Kidney (tissue), 14 donors: ENCODE data around the gene PIP5K1C. TPM values are rescaled to one million over a fixed set of nuclear protein-coding genes. Genes with fewer than 3 reads are reported as not detected.

ENCODE experiments used
- DNase-seq, 5 donors: peaks; one replicate each; pipeline ENCODE4 v3.0.0-alpha.2; 2013 to 2020
- FAIRE-seq: peaks from 2 replicates; lab custom pipeline; 2012; peaks lifted over from hg19 to GRCh38; lab: Jason Lieb, UNC
- H3K27ac ChIP-seq, 2 donors: one replicate each; pipeline ENCODE4 v1.7.0; 2013; ENCODE audit warnings: low read depth in 2 of 2, low read length in 2 of 2, inconsistent platforms in 1 of 2
- H3K27me3 ChIP-seq: one replicate; pipeline ENCODE4 v1.7.1; 2013; ENCODE audit warnings: low read length, inconsistent platforms; ENCODE audit not compliant: control insufficient read depth, insufficient read depth
- H3K36me3 ChIP-seq, 3 donors: one replicate each; pipeline versions ENCODE4 v1.7.0 to v1.7.1; 2013; ENCODE audit warnings: low read length in 3 of 3, control low read depth in 1 of 3, inconsistent platforms in 1 of 3; ENCODE audit not compliant: insufficient read depth in 3 of 3, control insufficient read depth in 2 of 3
- H3K4me1 ChIP-seq, 3 donors: one replicate each; pipeline versions ENCODE4 v1.7.0 to v1.7.1; 2013; ENCODE audit warnings: low read length in 3 of 3, inconsistent platforms in 1 of 3, low read depth in 1 of 3; ENCODE audit not compliant: control insufficient read depth in 2 of 3, insufficient read depth in 2 of 3
- H3K4me3 ChIP-seq, 3 donors: one replicate each; pipeline versions ENCODE4 v1.7.0 to v1.8.1; 2013; ENCODE audit warnings: low read length in 3 of 3, control low read depth in 1 of 3, inconsistent platforms in 1 of 3
- H3K9ac ChIP-seq, 3 donors: one replicate each; pipeline versions ENCODE4 v1.7.0 to v1.7.1; 2013; ENCODE audit warnings: low read length in 3 of 3, control low read depth in 1 of 3, inconsistent platforms in 1 of 3
- H3K9me3 ChIP-seq, 3 donors: one replicate each; pipeline versions ENCODE4 v1.7.0 to v1.7.1; 2013; ENCODE audit warnings: low read length in 3 of 3, control low read depth in 1 of 3, inconsistent platforms in 1 of 3; ENCODE audit not compliant: control insufficient read depth in 2 of 3, insufficient read depth in 1 of 3
- intact Hi-C: fragments of 100-400 bp; cut with DNase I; formaldehyde crosslinking; loops from one replicate; pipeline ENCODE4 v1.11.1; 2022
- polyA plus RNA-seq: library from polyadenylated mRNA; stranded (reverse); fragments of 350-450 nt; fragmentation: Illumina TruSeq; extraction: RNeasy Lipid Tissue Mini Kit (QIAGEN cat#74804); gene quantifications from one replicate; pipeline ENCODE4 v1.2.3, GENCODE V29; 2014; ENCODE audit warnings: low read depth, low replicate concordance; ENCODE audit not compliant: insufficient read depth
- total RNA-seq: library from RNA; stranded (reverse); fragmentation: NEBNext Ultra II Directional; extraction: Animal tissue kit (Norgen Biotek cat#: 25700); gene quantifications from one replicate; pipeline ENCODE4 v1.2.1, GENCODE V29; 2021
- TF ChIP-seq, protein P1 (sequence below): IDR thresholded peaks from 3 replicates; pipeline ENCODE4 v1.5.1; 2012; ENCODE audit warnings: mild to moderate bottlenecking, moderate library complexity, borderline replicate concordance; ENCODE audit not compliant: insufficient read depth; ENCODE audit errors: extremely low read depth
- donor health status: control.
- donor health status: control.
- donor health status: control.
- donor health status: control.
- donor health status: control.
- donor health status: DM: yes; HTN: yes; CAD: no.
- donor health status: Normal renal cell carcinoma (clear cell type).

The PIP5K1C gene
- total and polyA plus RNA-seq, 2 donors from 2014 or later, result 11.2 to 35.6 TPM

DNA sequence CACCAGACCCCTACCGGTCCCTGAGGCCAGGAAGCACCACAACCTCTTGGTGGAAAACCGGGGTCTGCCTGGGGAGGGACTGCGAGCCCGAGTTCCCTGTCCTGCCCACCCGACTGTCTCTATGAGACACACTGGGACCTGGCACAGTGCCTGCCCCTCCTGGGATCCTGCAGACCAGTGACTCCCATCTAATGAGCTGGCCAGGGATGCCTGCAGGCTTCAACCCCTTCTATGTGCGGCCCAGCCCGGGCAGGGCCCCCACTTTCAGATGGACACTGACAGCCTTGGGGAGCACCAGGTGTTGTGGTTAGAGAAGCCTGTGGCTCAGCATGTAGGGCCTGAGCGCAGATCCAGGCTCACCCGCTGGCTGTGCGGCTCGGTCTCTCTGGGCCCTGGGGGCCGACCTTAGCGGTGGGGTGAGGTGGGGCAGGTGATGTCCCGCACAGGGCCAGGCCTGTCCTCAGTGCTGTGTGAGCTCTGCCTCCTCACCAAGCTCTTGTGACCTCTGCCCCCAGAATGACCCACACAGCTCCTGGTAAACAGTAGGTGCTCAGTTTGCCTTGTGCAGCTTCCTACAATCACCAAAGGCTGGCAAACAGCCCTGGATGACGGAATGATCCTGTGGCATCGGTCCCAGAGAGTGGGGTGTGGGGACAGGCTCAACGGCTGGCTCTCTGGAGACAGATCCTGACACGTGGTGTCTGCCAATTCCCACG, 55.8 kb downstream of the PIP5K1C start:
- intact Hi-C loops, result no loop called here
- no peaks in the 10 kb centered on the region for H3K9me3 ChIP-seq
- no peaks in the 10 kb centered on the region for H3K4me1 ChIP-seq
- H3K9ac ChIP-seq, result no peak overlapping the region
- TF ChIP-seq, protein P1, sequence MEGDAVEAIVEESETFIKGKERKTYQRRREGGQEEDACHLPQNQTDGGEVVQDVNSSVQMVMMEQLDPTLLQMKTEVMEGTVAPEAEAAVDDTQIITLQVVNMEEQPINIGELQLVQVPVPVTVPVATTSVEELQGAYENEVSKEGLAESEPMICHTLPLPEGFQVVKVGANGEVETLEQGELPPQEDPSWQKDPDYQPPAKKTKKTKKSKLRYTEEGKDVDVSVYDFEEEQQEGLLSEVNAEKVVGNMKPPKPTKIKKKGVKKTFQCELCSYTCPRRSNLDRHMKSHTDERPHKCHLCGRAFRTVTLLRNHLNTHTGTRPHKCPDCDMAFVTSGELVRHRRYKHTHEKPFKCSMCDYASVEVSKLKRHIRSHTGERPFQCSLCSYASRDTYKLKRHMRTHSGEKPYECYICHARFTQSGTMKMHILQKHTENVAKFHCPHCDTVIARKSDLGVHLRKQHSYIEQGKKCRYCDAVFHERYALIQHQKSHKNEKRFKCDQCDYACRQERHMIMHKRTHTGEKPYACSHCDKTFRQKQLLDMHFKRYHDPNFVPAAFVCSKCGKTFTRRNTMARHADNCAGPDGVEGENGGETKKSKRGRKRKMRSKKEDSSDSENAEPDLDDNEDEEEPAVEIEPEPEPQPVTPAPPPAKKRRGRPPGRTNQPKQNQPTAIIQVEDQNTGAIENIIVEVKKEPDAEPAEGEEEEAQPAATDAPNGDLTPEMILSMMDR, result no peak
- FAIRE-seq (no peak), DNase-seq (no peak)
- no peak overlapping the region for H3K4me3 ChIP-seq
- H3K36me3 ChIP-seq, result peaks cover 0 to 7% (median 6%) of the 10 kb centered on the region in 3 donors
- no peaks in the 10 kb centered on the region for H3K27me3 ChIP-seq
- H3K27ac ChIP-seq, result no peak overlapping the region

- Histone ChIP-seq H3K27me3 (no peaks in the 10 kb centered on the region), H3K4me3 (no peak overlapping the region), H3K9me3 (no peaks in the 10 kb centered on the region), H3K27ac (no peak overlapping the region), H3K9ac (no peak overlapping the region), H3K36me3 (peaks cover 0 to 7% (median 6%) of the 10 kb centered on the region in 3 donors), H3K4me1 (no peaks in the 10 kb centered on the region)
- intact Hi-C loops, result no loop called here
- no peak for DNase-seq
- FAIRE-seq, result no peak
- TF ChIP-seq, protein P1, result no peak
Observed at GRCh38 chr19:3643674-3644313, 56.5 kb downstream of the PIP5K1C start.

DNA sequence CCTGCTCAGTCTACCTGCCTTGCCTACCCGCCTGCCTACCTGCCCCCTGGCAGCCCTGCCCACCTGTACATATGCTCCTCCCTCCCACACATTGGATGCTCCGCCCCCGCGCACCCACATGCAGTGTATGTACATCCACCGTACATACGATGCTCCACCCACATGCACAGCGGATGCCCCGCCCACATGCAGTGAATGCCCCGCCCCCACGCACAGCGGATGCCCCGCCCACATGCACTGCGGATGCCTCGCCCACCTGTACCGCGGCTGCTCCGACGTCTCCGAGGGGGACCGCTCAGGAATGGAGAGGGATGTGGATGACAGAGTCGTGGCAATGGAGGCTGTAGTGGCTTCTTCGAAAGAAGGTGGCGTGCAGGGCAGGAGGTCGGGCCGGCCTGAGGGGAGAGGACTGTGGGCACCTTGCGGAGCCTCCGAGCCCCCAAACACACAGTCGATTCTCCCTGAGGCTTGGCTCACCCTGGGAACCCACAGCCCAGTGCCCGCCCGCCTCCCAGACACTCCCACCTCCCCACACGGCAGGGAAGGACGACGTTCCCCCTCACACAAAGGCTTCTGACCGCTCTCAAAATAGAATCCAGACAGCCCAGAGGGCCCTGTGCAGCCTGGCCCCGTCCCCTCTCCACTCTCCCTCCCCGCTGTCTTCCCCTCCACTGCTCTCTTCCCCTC, 57.1 kb downstream of the PIP5K1C start:
- Histone ChIP-seq H3K27ac (no peak overlapping the region), H3K9me3 (no peaks in the 10 kb centered on the region), H3K36me3 (peaks cover 0 to 7% (median 6%) of the 10 kb centered on the region in 3 donors), H3K27me3 (no peaks in the 10 kb centered on the region), H3K4me3 (no peak overlapping the region), H3K4me1 (no peaks in the 10 kb centered on the region), H3K9ac (no peak overlapping the region)
- DNase-seq (no peak), FAIRE-seq (no peak)
- intact Hi-C loops, result no loop called here
- TF ChIP-seq, protein P1, result no peak
